Stimulated activated naive CD4-positive, alpha-beta T cell (primary cell): ENCODE data around the gene FBL.
"Not testable (repeated sequence)": the region's sequence is repeated elsewhere in the genome, so short reads cannot be mapped to it uniquely, and the experiment has no call there.

Source experiments
- DNase-seq, 6 experiments: peaks; one replicate each; lab custom pipeline; 2025; lab: John Stamatoyannopoulos, UW

Gene FBL

GRCh38 chr19:39876486-39876885 lies 30.3 kb upstream of the FBL start:
- DNase-seq = not testable (repeated sequence)

DNA sequence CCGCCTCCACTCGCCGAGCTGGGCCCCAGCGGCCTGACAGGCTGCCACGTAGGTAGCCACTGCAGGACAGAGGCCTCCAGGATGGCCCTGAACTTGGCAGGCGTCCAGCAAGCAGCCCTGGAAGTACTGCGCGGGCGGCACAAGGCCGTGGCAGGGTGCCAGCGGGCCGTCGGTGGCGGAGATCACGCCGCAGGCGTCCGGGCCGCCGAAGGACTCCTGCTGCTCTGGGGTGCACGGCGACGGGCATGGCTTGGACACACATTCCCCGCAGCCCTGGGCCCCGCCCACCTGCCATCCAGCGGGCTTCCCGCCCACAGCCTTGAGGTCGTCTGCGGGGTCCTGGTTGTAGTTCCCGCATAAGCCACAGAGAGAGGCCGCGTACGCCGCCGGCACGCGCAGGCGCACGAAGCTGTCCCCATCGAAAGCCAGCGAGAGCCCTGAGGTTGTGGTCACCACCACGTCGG lies 29.3 kb upstream of the FBL start:
- DNase-seq = not testable (repeated sequence)

DNA sequence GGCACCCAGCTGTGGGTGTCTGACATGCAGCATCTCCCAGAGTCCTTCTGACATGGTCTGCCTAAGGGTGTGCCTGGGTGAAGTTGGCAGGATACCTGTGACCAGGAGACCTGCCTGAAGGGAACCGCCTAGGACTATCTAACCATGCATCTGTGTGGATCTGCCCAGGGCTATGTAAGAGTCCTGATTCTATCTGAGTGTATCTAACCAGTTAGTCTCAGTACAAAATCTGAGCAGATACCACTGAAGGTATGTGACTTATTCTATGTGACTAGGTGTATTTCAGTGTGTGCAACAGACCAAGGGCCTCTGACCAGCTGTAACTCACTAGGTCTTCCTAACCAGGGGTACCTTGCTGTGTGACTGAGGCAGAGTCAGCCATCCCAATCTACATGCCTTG lies 28.2 kb upstream of the FBL start:
- DNase-seq = no peak

GRCh38 chr19:39873385-39873784 lies 27.2 kb upstream of the FBL start:
- no peak for DNase-seq

DNA sequence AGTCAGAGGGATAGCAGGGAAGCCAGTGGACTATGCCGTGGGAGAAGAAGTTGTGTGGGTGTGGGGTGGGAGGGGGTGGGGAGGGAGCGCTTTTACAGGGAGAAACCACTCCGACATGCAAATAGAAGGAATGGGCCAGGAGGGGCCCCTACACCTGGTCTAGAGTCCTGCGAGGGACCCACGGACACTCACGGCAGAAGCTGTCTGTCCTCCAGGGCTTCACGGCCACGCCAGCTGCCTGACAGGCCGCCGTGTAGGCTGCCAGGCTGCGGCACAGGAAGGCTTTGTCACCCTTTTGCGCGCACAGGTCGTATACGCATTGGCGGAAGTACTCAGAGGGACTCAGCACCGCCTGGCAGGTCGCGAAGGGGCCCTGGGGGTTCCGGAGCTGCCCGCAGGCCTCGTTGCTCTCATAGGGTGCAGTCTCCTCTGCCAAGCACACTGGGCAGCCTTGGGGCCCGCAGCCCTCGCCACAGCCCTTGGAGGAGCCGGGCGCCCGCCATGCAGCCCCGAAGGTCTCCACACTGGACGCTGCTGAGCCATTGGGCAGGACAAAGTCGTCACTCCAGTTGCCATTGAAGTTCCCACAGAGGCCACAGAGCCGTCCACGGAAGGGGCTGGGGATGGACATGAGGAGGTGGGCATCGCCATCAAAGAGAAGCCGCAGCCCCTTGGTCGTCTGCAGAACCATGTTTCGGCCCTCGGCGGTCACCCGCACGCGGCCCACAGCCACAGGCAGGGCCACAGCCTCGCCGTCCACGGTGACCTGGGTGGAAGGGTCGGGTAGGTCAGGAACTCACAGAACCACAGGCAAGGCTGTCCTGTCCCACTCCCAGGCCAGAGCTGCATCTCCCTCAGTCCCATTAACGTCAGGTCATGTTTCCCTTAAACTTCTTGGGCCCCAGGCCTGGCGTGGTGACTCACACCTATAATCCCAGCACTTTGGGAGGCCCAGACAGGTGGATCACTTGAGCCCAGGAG lies 26.0 kb upstream of the FBL start:
- no peak for DNase-seq

GRCh38 chr19:39871362-39871761 lies 25.2 kb upstream of the FBL start:
- no peak for DNase-seq

DNA sequence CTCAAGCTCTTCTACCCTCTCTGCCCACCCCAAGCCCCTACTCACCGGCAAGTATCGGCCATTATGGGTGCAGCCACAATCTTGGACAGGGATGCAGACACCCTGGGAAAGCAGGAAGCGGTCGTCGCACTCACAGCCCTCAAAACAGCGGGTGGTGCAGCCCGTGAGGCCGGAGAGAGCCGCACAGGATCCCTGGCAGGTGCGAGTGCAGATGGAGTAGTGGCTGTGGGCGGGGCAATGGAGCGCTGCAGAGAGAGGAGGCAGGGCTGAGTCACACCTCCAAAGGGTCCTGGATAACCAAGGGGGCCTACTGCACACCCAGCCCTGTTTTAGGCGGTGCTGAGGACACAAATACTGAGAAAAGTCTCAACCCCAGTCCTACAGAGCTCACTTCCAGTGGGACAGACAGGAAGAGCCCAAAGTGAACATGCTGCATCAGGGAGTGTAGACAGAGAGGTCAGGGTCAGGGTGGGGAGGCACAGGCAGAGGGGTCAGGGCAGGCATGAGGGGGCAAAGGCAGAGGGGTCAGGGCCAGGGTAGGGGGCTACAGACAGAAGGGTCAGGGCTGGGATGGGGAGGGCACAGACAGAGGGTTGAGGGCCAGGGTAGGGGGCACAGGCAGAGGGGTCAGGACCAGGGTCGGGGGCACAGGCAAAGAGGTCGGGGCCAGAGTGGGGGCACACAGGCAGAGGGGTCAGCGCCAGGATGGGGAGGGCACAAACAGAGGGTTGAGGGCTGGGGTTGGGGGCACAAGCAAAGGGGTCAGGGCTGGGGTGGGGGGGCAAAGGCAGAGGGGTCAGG lies 24.2 kb upstream of the FBL start:
- no peak for DNase-seq

GRCh38 chr19:39867952-39868351 lies 21.8 kb upstream of the FBL start:
- DNase-seq = no peak

DNA sequence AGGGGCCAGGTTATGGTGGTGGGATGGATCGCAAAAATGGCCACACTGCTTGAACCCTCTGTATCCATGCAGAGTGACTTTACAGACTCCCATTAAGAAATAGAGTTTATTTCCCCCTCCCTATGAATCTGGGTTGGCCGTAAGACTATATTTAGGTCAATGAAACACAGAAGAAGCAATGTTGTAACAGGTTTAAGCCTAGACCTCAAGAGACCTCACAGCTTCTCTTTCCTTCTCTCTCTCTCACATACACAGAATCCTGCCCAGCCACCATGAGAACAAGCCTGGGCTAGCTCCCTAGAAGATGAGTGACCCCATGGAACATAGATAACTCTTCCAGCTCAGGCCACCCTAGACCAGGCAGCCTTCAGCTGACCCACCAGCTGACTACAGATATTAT lies 21.0 kb upstream of the FBL start:
- no peak for DNase-seq

DNA sequence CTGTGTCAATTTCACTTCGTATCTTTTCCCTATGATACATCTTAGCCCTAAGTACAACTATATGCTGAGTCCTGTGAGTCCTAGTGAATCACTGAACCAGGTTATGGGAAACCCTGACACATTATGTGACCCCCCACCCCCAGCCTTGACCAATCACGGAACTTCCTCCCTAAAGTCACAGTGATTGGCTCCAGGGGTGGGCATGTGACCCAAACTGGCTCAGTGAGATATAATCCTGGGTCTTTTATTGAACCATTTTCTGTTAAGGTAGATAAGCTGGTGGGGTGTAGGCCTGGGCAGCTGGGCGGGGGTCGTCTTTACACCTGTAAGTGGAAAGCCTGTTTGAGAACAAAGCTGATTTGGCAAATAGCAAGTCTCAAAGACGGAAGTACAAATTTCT lies 19.8 kb upstream of the FBL start:
- DNase-seq = no peak

DNA sequence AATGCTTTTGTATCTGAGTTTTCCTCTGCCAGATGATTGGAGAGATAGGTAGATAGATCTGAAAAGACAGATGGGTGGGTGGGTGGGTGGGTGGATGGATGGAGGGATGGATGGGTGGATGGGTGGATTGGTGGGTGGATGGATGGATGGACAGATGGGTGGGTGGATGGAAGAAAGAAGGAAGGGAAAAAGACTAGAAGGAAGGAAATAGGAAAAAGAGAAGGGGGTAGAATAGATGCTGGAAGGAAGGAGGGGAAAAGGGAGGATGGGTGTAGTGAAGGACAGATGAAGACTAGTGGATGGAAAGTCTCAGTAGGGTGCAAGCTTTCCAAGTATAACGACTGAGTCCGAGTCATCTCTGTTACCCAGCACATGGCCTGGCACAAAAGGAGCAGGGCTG lies 19.0 kb upstream of the FBL start:
- DNase-seq = no peak

GRCh38 chr19:39864118-39864517 lies 17.9 kb upstream of the FBL start:
- no peak for DNase-seq

- DNase-seq = peak in 1 of 6 experiments; percentile 76
These were observed 12.4 kb upstream of the FBL start for GRCh38 chr19:39858541-39858940.

- no peak for DNase-seq
These were observed 6.7 kb upstream of the FBL start for GRCh38 chr19:39852882-39853281.

DNA sequence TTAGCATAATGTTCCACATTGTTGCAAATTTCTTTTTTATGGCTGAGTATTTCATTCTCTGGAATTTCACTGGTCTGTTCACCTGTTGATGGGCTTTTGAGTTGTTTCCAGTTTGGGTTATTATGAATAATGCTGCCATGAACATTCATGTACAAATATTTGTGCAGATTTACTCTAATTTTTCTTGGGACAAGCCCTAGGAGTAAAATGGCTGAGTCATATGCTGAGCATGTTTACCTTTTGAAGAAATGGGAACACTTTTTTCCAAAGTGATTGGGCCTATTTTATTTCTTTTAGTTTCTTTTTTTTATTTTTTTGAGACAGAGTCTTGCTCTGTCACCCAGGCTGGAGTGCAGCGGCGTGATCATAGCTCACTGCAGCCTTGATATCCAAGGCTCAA lies 4.7 kb upstream of the FBL start:
- no peak for DNase-seq

GRCh38 chr19:39848392-39848791 lies 2.2 kb upstream of the FBL start:
- DNase-seq = no peak

DNA sequence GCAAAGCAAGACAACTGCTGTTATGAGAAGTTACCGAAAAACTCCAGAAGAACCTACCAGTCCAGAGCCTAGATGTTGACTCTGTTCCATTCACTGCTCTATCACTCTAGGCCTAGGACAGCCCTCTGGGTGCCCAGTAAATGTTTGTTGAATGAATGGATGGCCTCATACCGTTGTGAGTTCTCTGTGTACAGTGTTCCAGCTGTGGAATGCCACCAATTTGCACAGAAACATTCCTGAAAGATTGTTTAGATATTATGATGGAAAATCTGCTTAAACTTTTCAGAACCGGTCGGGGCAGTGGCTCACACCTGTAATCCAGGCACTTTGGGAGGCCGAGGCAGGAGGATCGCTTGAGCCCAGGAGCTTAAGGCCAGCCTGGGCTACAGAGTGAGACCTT lies 1.3 kb upstream of the FBL start:
- DNase-seq = no peak

GRCh38 chr19:39846678-39847486 lies 703 bp upstream of the FBL start:
- no peak for DNase-seq

DNA sequence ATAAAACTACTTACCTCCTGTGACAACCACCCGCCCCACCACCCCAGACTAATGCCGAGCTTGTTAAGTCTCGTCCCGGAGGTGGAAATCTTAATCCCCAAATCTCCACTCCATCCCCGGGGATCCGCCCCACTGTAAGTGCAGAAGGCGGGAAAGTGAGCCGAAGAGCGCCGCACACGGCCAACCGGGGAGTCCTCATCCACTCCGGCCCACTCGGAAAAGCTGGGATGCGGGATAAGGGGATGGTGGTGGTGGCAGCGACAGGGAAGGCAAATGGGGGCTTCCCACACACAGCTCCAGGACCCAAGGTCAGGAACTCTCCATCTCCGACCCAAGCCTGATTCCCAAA lies 621 bp downstream of the FBL start:
- no peak for DNase-seq

GRCh38 chr19:39845172-39845571 lies 1.0 kb downstream of the FBL start:
- DNase-seq = peak in 1 of 6 experiments; percentile 19

DNA sequence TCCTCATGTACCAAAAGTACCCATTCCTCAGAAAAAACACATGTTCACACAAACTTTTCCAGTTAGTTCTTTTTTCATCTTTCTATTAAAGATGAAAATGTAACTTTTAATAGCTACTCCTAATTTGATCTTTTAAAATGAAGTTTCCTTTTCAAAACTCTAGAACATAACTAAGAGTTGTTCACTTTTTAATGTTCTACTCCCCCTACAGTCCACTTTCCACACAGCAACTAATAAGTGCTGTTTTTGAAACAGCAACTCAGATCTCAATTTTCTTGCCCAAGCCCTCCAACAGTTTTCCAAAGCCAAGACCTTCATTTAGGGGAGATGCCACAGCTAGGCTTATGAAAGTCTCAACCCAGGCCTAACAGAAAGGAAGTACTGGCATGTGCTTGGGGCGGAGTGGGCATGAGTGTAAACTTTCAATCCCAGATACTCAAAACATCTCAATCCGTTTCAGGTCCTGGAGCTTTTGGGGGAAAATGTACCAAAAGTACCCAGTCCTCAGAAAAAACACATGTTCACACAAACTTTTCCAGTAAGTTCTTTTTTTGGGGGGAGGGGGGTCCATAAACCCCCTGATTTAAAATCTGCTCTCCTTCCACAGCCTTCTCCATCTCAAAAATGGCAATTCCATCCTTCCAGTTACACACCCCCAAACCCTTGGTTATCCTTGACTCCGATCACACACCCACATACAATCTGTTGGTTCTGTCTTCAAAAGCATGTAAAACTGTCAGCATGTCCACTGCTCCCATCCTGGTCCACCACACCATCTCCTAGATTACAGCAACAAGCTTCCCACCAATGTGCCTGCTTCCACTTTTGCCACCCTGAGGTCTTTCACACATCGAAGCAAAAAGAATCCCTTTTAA lies 2.0 kb downstream of the FBL start:
- DNase-seq = peak in 3 of 6 experiments; percentile 22 to 65 (median 55)
